ENCODE results near the gene ADA. TPM values are rescaled to one million over a fixed set of nuclear protein-coding genes. Genes with fewer than 3 reads are reported as not detected.

The ADA gene
- total and polyA plus RNA-seq, 2 of the 13 experiments (the other 11 are each of a cell fraction or from before 2014, with no cell fraction given) = 2.5 to 11.3 TPM

- TF ChIP-seq, protein P1, sequence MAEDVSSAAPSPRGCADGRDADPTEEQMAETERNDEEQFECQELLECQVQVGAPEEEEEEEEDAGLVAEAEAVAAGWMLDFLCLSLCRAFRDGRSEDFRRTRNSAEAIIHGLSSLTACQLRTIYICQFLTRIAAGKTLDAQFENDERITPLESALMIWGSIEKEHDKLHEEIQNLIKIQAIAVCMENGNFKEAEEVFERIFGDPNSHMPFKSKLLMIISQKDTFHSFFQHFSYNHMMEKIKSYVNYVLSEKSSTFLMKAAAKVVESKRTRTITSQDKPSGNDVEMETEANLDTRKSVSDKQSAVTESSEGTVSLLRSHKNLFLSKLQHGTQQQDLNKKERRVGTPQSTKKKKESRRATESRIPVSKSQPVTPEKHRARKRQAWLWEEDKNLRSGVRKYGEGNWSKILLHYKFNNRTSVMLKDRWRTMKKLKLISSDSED (CRISPR knock-in tag; IDR thresholded peaks at IDR 0.05) = no peak
- no peak for TF ChIP-seq POLR2A (IDR thresholded peaks at IDR 0.05; ENCODE audit: insufficient read depth in 1 of 2, low read depth in 2 of 2, low read length in 2 of 2)
- TF ChIP-seq GFI1 (CRISPR knock-in tag; IDR thresholded peaks at IDR 0.05; ENCODE audit: borderline replicate concordance) = no peak; the same call in 1 of the 2 replicates
- TF ChIP-seq ELF1 (CRISPR knock-in tag; IDR thresholded peaks at IDR 0.05) = no peak
- no peak for TF ChIP-seq MTA3 (CRISPR knock-in tag; IDR thresholded peaks at IDR 0.05)
- TF ChIP-seq TCF7L2 (IDR thresholded peaks at IDR 0.05; ENCODE audit: low read depth, low read length) = no peak
- TF ChIP-seq USF2 (IDR thresholded peaks at IDR 0.05; ENCODE audit: low read depth, low read length) = peak; percentile 5; the same call in 1 of the 2 replicates
- TF ChIP-seq USF2 (CRISPR knock-in tag; IDR thresholded peaks at IDR 0.05; ENCODE audit: borderline replicate concordance) = no peak
- TF ChIP-seq, protein P2, sequence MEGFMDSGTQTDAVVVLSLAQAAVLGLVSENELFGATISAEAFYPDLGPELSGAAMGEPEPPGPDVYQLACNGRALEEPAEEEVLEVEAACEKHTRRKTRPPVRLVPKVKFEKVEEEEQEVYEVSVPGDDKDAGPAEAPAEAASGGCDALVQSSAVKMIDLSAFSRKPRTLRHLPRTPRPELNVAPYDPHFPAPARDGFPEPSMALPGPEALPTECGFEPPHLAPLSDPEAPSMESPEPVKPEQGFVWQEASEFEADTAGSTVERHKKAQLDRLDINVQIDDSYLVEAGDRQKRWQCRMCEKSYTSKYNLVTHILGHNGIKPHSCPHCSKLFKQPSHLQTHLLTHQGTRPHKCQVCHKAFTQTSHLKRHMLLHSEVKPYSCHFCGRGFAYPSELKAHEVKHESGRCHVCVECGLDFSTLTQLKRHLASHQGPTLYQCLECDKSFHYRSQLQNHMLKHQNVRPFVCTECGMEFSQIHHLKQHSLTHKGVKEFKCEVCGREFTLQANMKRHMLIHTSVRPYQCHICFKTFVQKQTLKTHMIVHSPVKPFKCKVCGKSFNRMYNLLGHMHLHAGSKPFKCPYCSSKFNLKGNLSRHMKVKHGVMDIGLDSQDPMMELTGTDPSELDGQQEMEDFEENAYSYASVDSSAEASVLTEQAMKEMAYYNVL (CRISPR knock-in tag; IDR thresholded peaks at IDR 0.05; ENCODE audit: borderline replicate concordance) = no peak
- TF ChIP-seq DPF2 (CRISPR knock-in tag; IDR thresholded peaks at IDR 0.05; ENCODE audit: borderline replicate concordance, low read depth) = 0 out of 2 replicates have a peak, but pooled peaks have one; percentile 62
- TF ChIP-seq, protein P3, sequence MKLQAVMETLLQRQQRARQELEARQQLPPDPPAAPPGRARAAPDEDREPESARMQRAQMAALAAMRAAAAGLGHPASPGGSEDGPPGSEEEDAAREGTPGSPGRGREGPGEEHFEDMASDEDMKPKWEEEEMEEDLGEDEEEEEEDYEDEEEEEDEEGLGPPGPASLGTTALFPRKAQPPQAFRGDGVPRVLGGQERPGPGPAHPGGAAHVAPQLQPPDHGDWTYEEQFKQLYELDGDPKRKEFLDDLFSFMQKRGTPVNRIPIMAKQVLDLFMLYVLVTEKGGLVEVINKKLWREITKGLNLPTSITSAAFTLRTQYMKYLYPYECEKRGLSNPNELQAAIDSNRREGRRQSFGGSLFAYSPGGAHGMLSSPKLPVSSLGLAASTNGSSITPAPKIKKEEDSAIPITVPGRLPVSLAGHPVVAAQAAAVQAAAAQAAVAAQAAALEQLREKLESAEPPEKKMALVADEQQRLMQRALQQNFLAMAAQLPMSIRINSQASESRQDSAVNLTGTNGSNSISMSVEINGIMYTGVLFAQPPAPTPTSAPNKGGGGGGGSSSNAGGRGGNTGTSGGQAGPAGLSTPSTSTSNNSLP (IDR thresholded peaks at IDR 0.05; ENCODE audit: low read depth, low read length) = peak; percentile 61; the same call in 1 of the 2 replicates
- TF ChIP-seq HOXA5 (CRISPR knock-in tag; IDR thresholded peaks at IDR 0.05) = no peak
- TF ChIP-seq TCF7 (IDR thresholded peaks at IDR 0.05; ENCODE audit: low read depth) = no peak; the same call in 1 of the 2 replicates
- TF ChIP-seq ZIK1 (CRISPR knock-in tag; IDR thresholded peaks at IDR 0.05; ENCODE audit: borderline replicate concordance, low read depth) = no peak
- TF ChIP-seq IRF9 (CRISPR knock-in tag; IDR thresholded peaks at IDR 0.05; ENCODE audit: borderline replicate concordance) = peak; percentile 41; the same call in 1 of the 2 replicates
- no peak for TF ChIP-seq REXO4 (CRISPR knock-in tag; IDR thresholded peaks at IDR 0.05; ENCODE audit: borderline replicate concordance)
- no peak for TF ChIP-seq ZNF616 (CRISPR knock-in tag; IDR thresholded peaks at IDR 0.05; ENCODE audit: low read depth)
- no peak for TF ChIP-seq MAZ (IDR thresholded peaks at IDR 0.05; ENCODE audit: borderline replicate concordance, low read depth, low read length)
- no peak for TF ChIP-seq MAZ (CRISPR knock-in tag; IDR thresholded peaks at IDR 0.05; ENCODE audit: low read depth)
- TF ChIP-seq, protein P4, sequence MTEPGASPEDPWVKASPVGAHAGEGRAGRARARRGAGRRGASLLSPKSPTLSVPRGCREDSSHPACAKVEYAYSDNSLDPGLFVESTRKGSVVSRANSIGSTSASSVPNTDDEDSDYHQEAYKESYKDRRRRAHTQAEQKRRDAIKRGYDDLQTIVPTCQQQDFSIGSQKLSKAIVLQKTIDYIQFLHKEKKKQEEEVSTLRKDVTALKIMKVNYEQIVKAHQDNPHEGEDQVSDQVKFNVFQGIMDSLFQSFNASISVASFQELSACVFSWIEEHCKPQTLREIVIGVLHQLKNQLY (CRISPR knock-in tag; IDR thresholded peaks at IDR 0.05) = 0 out of 2 replicates have a peak, but pooled peaks have one; percentile 36
- TF ChIP-seq KDM1A (CRISPR knock-in tag; IDR thresholded peaks at IDR 0.05) = 0 out of 2 replicates have a peak, but pooled peaks have one; percentile 7
- TF ChIP-seq RAD21 (CRISPR knock-in tag; IDR thresholded peaks at IDR 0.05) = peak; percentile 8; the same call in 1 of the 2 replicates
These were observed 41.5 kb upstream of the ADA start (continued) for GRCh38 chr20:44692932-44693480.

Data from HepG2 (cell line).